Measurements from ENCODE around the gene CRABP1.

DNA sequence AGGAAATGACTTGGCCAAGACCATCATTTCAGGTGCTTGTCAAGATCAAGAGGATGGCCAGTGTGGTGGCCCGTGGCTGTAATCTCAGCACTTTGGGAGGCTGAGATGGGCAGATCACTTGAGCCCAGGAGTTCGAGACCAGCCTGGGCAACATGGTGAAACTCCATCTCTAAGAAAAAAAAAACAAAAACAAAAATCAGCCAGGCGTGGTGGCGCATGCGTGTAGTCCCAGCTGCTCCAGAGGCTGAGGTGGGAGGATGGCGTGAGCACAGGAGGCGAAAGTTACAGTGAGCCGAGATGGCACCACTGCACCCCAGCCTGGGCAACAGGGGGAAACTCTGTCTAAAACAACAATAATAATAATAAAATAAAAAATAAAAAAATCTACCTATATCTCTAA is 15.0 kb downstream of the CRABP1 start:
- TF ChIP-seq GABPA (IDR thresholded peaks at IDR 0.05 in 1 of 2, conservative IDR thresholded peaks at IDR 0.05 in 1 of 2), result no peak
- TF ChIP-seq, protein P1, sequence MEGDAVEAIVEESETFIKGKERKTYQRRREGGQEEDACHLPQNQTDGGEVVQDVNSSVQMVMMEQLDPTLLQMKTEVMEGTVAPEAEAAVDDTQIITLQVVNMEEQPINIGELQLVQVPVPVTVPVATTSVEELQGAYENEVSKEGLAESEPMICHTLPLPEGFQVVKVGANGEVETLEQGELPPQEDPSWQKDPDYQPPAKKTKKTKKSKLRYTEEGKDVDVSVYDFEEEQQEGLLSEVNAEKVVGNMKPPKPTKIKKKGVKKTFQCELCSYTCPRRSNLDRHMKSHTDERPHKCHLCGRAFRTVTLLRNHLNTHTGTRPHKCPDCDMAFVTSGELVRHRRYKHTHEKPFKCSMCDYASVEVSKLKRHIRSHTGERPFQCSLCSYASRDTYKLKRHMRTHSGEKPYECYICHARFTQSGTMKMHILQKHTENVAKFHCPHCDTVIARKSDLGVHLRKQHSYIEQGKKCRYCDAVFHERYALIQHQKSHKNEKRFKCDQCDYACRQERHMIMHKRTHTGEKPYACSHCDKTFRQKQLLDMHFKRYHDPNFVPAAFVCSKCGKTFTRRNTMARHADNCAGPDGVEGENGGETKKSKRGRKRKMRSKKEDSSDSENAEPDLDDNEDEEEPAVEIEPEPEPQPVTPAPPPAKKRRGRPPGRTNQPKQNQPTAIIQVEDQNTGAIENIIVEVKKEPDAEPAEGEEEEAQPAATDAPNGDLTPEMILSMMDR (IDR thresholded peaks at IDR 0.05; ENCODE audit: low read depth, low read length, missing input control), result no peak
- TF ChIP-seq, protein P2, sequence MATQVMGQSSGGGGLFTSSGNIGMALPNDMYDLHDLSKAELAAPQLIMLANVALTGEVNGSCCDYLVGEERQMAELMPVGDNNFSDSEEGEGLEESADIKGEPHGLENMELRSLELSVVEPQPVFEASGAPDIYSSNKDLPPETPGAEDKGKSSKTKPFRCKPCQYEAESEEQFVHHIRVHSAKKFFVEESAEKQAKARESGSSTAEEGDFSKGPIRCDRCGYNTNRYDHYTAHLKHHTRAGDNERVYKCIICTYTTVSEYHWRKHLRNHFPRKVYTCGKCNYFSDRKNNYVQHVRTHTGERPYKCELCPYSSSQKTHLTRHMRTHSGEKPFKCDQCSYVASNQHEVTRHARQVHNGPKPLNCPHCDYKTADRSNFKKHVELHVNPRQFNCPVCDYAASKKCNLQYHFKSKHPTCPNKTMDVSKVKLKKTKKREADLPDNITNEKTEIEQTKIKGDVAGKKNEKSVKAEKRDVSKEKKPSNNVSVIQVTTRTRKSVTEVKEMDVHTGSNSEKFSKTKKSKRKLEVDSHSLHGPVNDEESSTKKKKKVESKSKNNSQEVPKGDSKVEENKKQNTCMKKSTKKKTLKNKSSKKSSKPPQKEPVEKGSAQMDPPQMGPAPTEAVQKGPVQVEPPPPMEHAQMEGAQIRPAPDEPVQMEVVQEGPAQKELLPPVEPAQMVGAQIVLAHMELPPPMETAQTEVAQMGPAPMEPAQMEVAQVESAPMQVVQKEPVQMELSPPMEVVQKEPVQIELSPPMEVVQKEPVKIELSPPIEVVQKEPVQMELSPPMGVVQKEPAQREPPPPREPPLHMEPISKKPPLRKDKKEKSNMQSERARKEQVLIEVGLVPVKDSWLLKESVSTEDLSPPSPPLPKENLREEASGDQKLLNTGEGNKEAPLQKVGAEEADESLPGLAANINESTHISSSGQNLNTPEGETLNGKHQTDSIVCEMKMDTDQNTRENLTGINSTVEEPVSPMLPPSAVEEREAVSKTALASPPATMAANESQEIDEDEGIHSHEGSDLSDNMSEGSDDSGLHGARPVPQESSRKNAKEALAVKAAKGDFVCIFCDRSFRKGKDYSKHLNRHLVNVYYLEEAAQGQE (IDR thresholded peaks at IDR 0.05), result no peak
